Fibroblast of lung (primary cell): ENCODE measurements around the gene NR6A1. TPM values are rescaled to one million over a fixed set of nuclear protein-coding genes. Genes with fewer than 3 reads are reported as not detected.

ENCODE experiments used
- DNase-seq, 2 donors: peaks; one replicate each; pipeline versions ENCODE4 v3.0.0 to v3.0.0-alpha.2; 2010; ENCODE audit warnings: low read depth in 2 of 2
- H2AFZ ChIP-seq: 2 replicates; pipeline ENCODE4 v1.5.1; 2012; ENCODE audit warnings: low read length, control low read depth, inconsistent platforms
- H3K27ac ChIP-seq: 2 replicates; pipeline ENCODE4 v1.5.1; 2011; ENCODE audit warnings: low read length, control low read depth; ENCODE audit not compliant: insufficient read depth
- H3K27me3 ChIP-seq: 2 replicates; pipeline ENCODE4 v1.5.1; 2011; ENCODE audit warnings: mild to moderate bottlenecking, low read length; ENCODE audit not compliant: control insufficient read depth, insufficient read depth
- H3K36me3 ChIP-seq: 2 replicates; pipeline ENCODE4 v1.5.1; 2011; ENCODE audit warnings: low read length; ENCODE audit not compliant: control insufficient read depth, insufficient read depth
- H3K4me1 ChIP-seq: 2 replicates; pipeline ENCODE4 v1.5.1; 2011; ENCODE audit warnings: low read length; ENCODE audit not compliant: control insufficient read depth, insufficient read depth; ENCODE audit errors: extremely low read depth
- H3K4me2 ChIP-seq: 2 replicates; pipeline ENCODE4 v1.5.1; 2011; ENCODE audit warnings: low read length, control low read depth; ENCODE audit not compliant: insufficient read depth; ENCODE audit errors: extremely low read depth
- H3K4me3 ChIP-seq, 4 experiments: fragments of 200-600 bp in 1 of 4; sonication (generic) in 1 of 4; replicated peaks in 1 of 4; 2 replicates each; pipeline ENCODE4 v1.5.1; 2011 to 2016; ENCODE audit warnings: low read length in 4 of 4, low read depth in 3 of 4, mild to moderate bottlenecking in 3 of 4, control low read depth in 2 of 4, inconsistent platforms in 1 of 4, mixed read lengths in 1 of 4; ENCODE audit not compliant: insufficient read depth in 1 of 4; ENCODE audit errors: control extremely low read depth in 1 of 4
- H3K79me2 ChIP-seq: 2 replicates; pipeline ENCODE4 v1.5.1; 2012; ENCODE audit warnings: mild to moderate bottlenecking, low read length, inconsistent platforms; ENCODE audit not compliant: control insufficient read depth, insufficient read depth
- H3K9ac ChIP-seq: 2 replicates; pipeline ENCODE4 v1.5.1; 2011; ENCODE audit warnings: mild to moderate bottlenecking, low read length, control low read depth; ENCODE audit not compliant: insufficient read depth
- H3K9me3 ChIP-seq: 2 replicates; pipeline ENCODE4 v1.5.1; 2012; ENCODE audit warnings: low read depth, low read length; ENCODE audit not compliant: control insufficient read depth, insufficient read depth
- H4K20me1 ChIP-seq: 2 replicates; pipeline ENCODE4 v1.5.1; 2011; ENCODE audit warnings: low read length; ENCODE audit not compliant: control insufficient read depth, insufficient read depth; ENCODE audit errors: extremely low read depth
- CTCF ChIP-seq, 2 donors: IDR thresholded peaks in 1 of 2; conservative IDR thresholded peaks in 1 of 2; 1 replicate in 1 of 2; 2 replicates in 1 of 2; pipeline ENCODE4 v1.5.1; 2011 to 2012; ENCODE audit warnings: low read length in 2 of 2, control low read depth in 1 of 2, inconsistent platforms in 1 of 2, low read depth in 1 of 2, mild to moderate bottlenecking in 1 of 2
- EZH2 ChIP-seq: IDR thresholded peaks from 2 replicates; pipeline ENCODE4 v1.5.1; 2012; ENCODE audit warnings: low read length, control low read depth, mild to moderate bottlenecking; ENCODE audit errors: missing control alignments
- polyA plus RNA-seq, 2 donors: library from polyadenylated mRNA; depleted of rRNA in 1 of 2; stranded (reverse) in 1 of 2; unstranded in 1 of 2; fragments of >200 nt; gene quantifications; 2 replicates each; pipeline ENCODE4 v1.2.1, GENCODE V29; 2011 to 2012; ENCODE audit warnings: missing spikeins in 1 of 2
- total RNA-seq: library from RNA; depleted of rRNA; stranded (reverse); fragments of >200 nt; gene quantifications from 2 replicates; pipeline ENCODE4 v1.2.1, GENCODE V29; 2014

Gene NR6A1
- total and polyA plus RNA-seq, 2 donors (not counting 1 experiment from before 2014, with no cell fraction given) = 0.07 to 0.50 TPM

GRCh38 chr9:124793015-124793541 lies 22.0 kb upstream of the NR6A1 start:
- Histone ChIP-seq H3K79me2 (no peaks in the 10 kb centered on the region), H3K4me2 (no peak overlapping the region), H3K9me3 (no peaks in the 10 kb centered on the region), H4K20me1 (no peaks in the 10 kb centered on the region), H3K36me3 (no peaks in the 10 kb centered on the region), H3K4me3 (no peak overlapping the region), H3K27me3 (no peaks in the 10 kb centered on the region), H3K4me1 (no peaks in the 10 kb centered on the region), H2AFZ (no peak overlapping the region), H3K9ac (no peak overlapping the region), H3K27ac (no peak overlapping the region)
- no peak for TF ChIP-seq EZH2
- TF ChIP-seq CTCF (conservative IDR thresholded peaks at IDR 0.05 in 1 of 2, IDR thresholded peaks at IDR 0.05 in 1 of 2; ENCODE audit: low read depth in 1 of 2, low read length in 2 of 2) = no peak
- peak in 1 of 2 donors; percentile 87 for DNase-seq

GRCh38 chr9:124792257-124793014 lies 21.3 kb upstream of the NR6A1 start:
- no peaks in the 10 kb centered on the region for H3K79me2 ChIP-seq
- H3K36me3 ChIP-seq = no peaks in the 10 kb centered on the region
- H3K27ac ChIP-seq = no peak overlapping the region
- H3K9ac ChIP-seq = no peak overlapping the region
- H4K20me1 ChIP-seq = no peaks in the 10 kb centered on the region
- no peak overlapping the region for H2AFZ ChIP-seq
- H3K9me3 ChIP-seq = no peaks in the 10 kb centered on the region
- H3K4me2 ChIP-seq = no peak overlapping the region
- no peaks in the 10 kb centered on the region for H3K4me1 ChIP-seq
- DNase-seq = no peak
- TF ChIP-seq EZH2 (no peak), CTCF (conservative IDR thresholded peaks at IDR 0.05 in 1 of 2, IDR thresholded peaks at IDR 0.05 in 1 of 2; ENCODE audit: low read depth in 1 of 2, low read length in 2 of 2) (no peak)
- no peak overlapping the region for H3K4me3 ChIP-seq
- H3K27me3 ChIP-seq = no peaks in the 10 kb centered on the region

GRCh38 chr9:124790801-124791505 lies 19.8 kb upstream of the NR6A1 start:
- Histone ChIP-seq H3K4me1 (no peaks in the 10 kb centered on the region), H3K9ac (no peak overlapping the region), H3K79me2 (no peaks in the 10 kb centered on the region), H3K4me3 (no peak overlapping the region), H3K27ac (no peak overlapping the region), H3K27me3 (no peaks in the 10 kb centered on the region), H4K20me1 (no peaks in the 10 kb centered on the region), H3K4me2 (no peak overlapping the region), H2AFZ (no peak overlapping the region), H3K36me3 (no peaks in the 10 kb centered on the region), H3K9me3 (no peaks in the 10 kb centered on the region)
- TF ChIP-seq EZH2 (no peak), CTCF (conservative IDR thresholded peaks at IDR 0.05 in 1 of 2, IDR thresholded peaks at IDR 0.05 in 1 of 2; ENCODE audit: low read depth in 1 of 2, low read length in 2 of 2) (no peak)
- no peak for DNase-seq
